NCI-H128 (cell line): ENCODE data around the gene CFAP46.
"Not testable (repeated sequence)": the region's sequence is repeated elsewhere in the genome, so short reads cannot be mapped to it uniquely, and the experiment has no call there.

Experiments used
- DNase-seq: peaks from one replicate; lab custom pipeline; 2025; ENCODE audit not compliant: unreplicated experiment; lab: John Stamatoyannopoulos, UW

Gene CFAP46

GRCh38 chr10:132832186-132832969, 110.0 kb downstream of the CFAP46 start:
- DNase-seq = no peak

GRCh38 chr10:132829403-132829802, 113.0 kb downstream of the CFAP46 start:
- DNase-seq = no peak

- DNase-seq = no peak
Observed at GRCh38 chr10:132828681-132829080, 113.7 kb downstream of the CFAP46 start.

GRCh38 chr10:132827861-132828539, 114.4 kb downstream of the CFAP46 start:
- DNase-seq = no peak

GRCh38 chr10:132827423-132827789, 115.0 kb downstream of the CFAP46 start:
- DNase-seq = no peak

- DNase-seq = no peak
Observed at GRCh38 chr10:132826524-132827422, 115.6 kb downstream of the CFAP46 start.

- DNase-seq = not testable (repeated sequence)
Observed at GRCh38 chr10:132825783-132826523, 116.4 kb downstream of the CFAP46 start.

GRCh38 chr10:132820056-132820455, 122.3 kb downstream of the CFAP46 start:
- no peak for DNase-seq

- DNase-seq = no peak
Observed at GRCh38 chr10:132817701-132818211, 124.6 kb downstream of the CFAP46 start.

- no peak for DNase-seq
Observed at GRCh38 chr10:132816718-132817117, 125.7 kb downstream of the CFAP46 start.

GRCh38 chr10:132815168-132815857, 127.1 kb downstream of the CFAP46 start:
- DNase-seq = no peak

- no peak for DNase-seq
Observed at GRCh38 chr10:132814469-132814856, 127.9 kb downstream of the CFAP46 start.

GRCh38 chr10:132813560-132814468, 128.6 kb downstream of the CFAP46 start:
- DNase-seq = no peak

- no peak for DNase-seq
Observed at GRCh38 chr10:132813001-132813401, 129.4 kb downstream of the CFAP46 start.

- no peak for DNase-seq
Observed at GRCh38 chr10:132812520-132812919, 129.8 kb downstream of the CFAP46 start.

- DNase-seq = no peak
Observed at GRCh38 chr10:132811891-132812481, 130.4 kb downstream of the CFAP46 start.

GRCh38 chr10:132810807-132811700, 131.3 kb downstream of the CFAP46 start:
- DNase-seq = no peak
